BLaER1 treated with 17β-estradiol and CSF1 and Interleukin-3, amounts not matched to agents 10 nM and 100 nM (cell line): ENCODE results near the gene DNMBP.
"Not testable (repeated sequence)": the region's sequence is repeated elsewhere in the genome, so short reads cannot be mapped to it uniquely, and the experiment has no call there.

ENCODE experiments used
- H3K27ac ChIP-seq, 11 experiments: shearing (Covaris generic); formaldehyde crosslinking; 2 replicates each; pipeline ENCODE4 v1.8.1; 2022
- H3K27me3 ChIP-seq, 11 experiments: shearing (Covaris generic); formaldehyde crosslinking; 2 replicates each; pipeline ENCODE4 v1.8.1; 2022
- H3K36me3 ChIP-seq, 11 experiments: shearing (Covaris generic); formaldehyde crosslinking; 2 replicates each; pipeline ENCODE4 v1.8.1; 2022
- H3K4me1 ChIP-seq, 10 experiments: shearing (Covaris generic); formaldehyde crosslinking; 2 replicates each; pipeline ENCODE4 v1.8.1; 2022
- H3K4me2 ChIP-seq, 11 experiments: shearing (Covaris generic); formaldehyde crosslinking; 2 replicates each; pipeline ENCODE4 v1.8.1; 2022
- H3K4me3 ChIP-seq, 10 experiments: shearing (Covaris generic); formaldehyde crosslinking; 2 replicates each; pipeline ENCODE4 v1.8.1; 2022
- H3K9ac ChIP-seq, 11 experiments: shearing (Covaris generic); formaldehyde crosslinking; 2 replicates each; pipeline ENCODE4 v1.8.1; 2022
- H3K9me3 ChIP-seq, 11 experiments: shearing (Covaris generic); formaldehyde crosslinking; replicated peaks in 1 of 11; 2 replicates each; pipeline ENCODE4 v1.8.1; 2022
- H4K20me1 ChIP-seq, 11 experiments: shearing (Covaris generic); formaldehyde crosslinking; 2 replicates each; pipeline ENCODE4 v1.8.1; 2022
- Cebpa-rat ChIP-seq, 11 experiments: shearing (Covaris generic); IDR thresholded peaks; 2 replicates each; pipeline ENCODE4 v1.8.1; 2022

DNMBP gene

GRCh38 chr10:99938563-99938962, 71.2 kb downstream of the DNMBP start:
- H3K9ac ChIP-seq: no peak overlapping the region
- H3K4me2 ChIP-seq: no peak overlapping the region
- H3K27ac ChIP-seq: no peak overlapping the region
- H3K36me3 ChIP-seq: peaks cover 11 to 30% (median 19%) of the 10 kb centered on the region in 11 experiments; a peak in 19 of 22 replicates
- no peak overlapping the region for H3K4me3 ChIP-seq
- H3K9me3 ChIP-seq: peaks cover 18 to 33% (median 24%) of the 10 kb centered on the region in 11 experiments; a peak in 21 of 22 replicates
- peaks cover 0 to 6% (median 0%) of the 10 kb centered on the region in 10 experiments; a peak in 2 of 20 replicates for H3K4me1 ChIP-seq
- H4K20me1 ChIP-seq: no peaks in the 10 kb centered on the region
- no peak for TF ChIP-seq Cebpa-rat (IDR thresholded peaks at IDR 0.05)
- no peaks in the 10 kb centered on the region for H3K27me3 ChIP-seq

GRCh38 chr10:99937630-99938029, 72.1 kb downstream of the DNMBP start:
- peaks cover 18 to 32% (median 24%) of the 10 kb centered on the region in 11 experiments; a peak in 21 of 22 replicates for H3K9me3 ChIP-seq
- peaks cover 11 to 30% (median 19%) of the 10 kb centered on the region in 11 experiments; a peak in 19 of 22 replicates for H3K36me3 ChIP-seq
- no peak for TF ChIP-seq Cebpa-rat (IDR thresholded peaks at IDR 0.05)
- no peaks in the 10 kb centered on the region for H3K27me3 ChIP-seq
- no peak overlapping the region for H3K4me3 ChIP-seq
- H3K4me1 ChIP-seq: peaks cover 0 to 11% (median 0%) of the 10 kb centered on the region in 10 experiments; a peak in 2 of 20 replicates
- no peaks in the 10 kb centered on the region for H4K20me1 ChIP-seq
- H3K4me2 ChIP-seq: no peak overlapping the region
- no peak overlapping the region for H3K27ac ChIP-seq
- H3K9ac ChIP-seq: no peak overlapping the region

- H4K20me1 ChIP-seq, H3K36me3 ChIP-seq, H3K4me3 ChIP-seq, H3K9me3 ChIP-seq, H3K27ac ChIP-seq, H3K27me3 ChIP-seq, H3K9ac ChIP-seq: not testable (repeated sequence)
- peaks cover 7 to 29% (median 9%) of the 10 kb centered on the region in 10 experiments; a peak in 15 of 20 replicates for H3K4me1 ChIP-seq
- peak overlapping the region in 3 of 11 experiments; percentile 9 to 55 (median 45); a peak in 3 of 22 replicates for H3K4me2 ChIP-seq
Measured at GRCh38 chr10:99932203-99932957, 77.4 kb downstream of the DNMBP start.

GRCh38 chr10:99930731-99931550, 78.8 kb downstream of the DNMBP start:
- no peaks in the 10 kb centered on the region; a peak in 1 of 22 replicates for H4K20me1 ChIP-seq
- H3K36me3 ChIP-seq: no peaks in the 10 kb centered on the region
- no peaks in the 10 kb centered on the region for H3K27me3 ChIP-seq
- peaks cover 14 to 39% (median 17%) of the 10 kb centered on the region in 10 experiments; a peak in 18 of 20 replicates for H3K4me1 ChIP-seq
- H3K27ac ChIP-seq: no peak overlapping the region
- no peak overlapping the region for H3K9ac ChIP-seq
- H3K9me3 ChIP-seq: no peaks in the 10 kb centered on the region
- no peak overlapping the region for H3K4me2 ChIP-seq
- TF ChIP-seq Cebpa-rat (IDR thresholded peaks at IDR 0.05): no peak
- no peak overlapping the region for H3K4me3 ChIP-seq

GRCh38 chr10:99929360-99929759, 80.4 kb downstream of the DNMBP start:
- no peaks in the 10 kb centered on the region; a peak in 2 of 22 replicates for H4K20me1 ChIP-seq
- no peak overlapping the region for H3K27ac ChIP-seq
- no peaks in the 10 kb centered on the region for H3K36me3 ChIP-seq
- H3K4me1 ChIP-seq: peaks cover 14 to 32% (median 17%) of the 10 kb centered on the region in 10 experiments; a peak in 18 of 20 replicates
- H3K4me2 ChIP-seq: no peak overlapping the region
- no peak for TF ChIP-seq Cebpa-rat (IDR thresholded peaks at IDR 0.05)
- H3K27me3 ChIP-seq: no peaks in the 10 kb centered on the region
- no peaks in the 10 kb centered on the region for H3K9me3 ChIP-seq
- no peak overlapping the region for H3K4me3 ChIP-seq
- H3K9ac ChIP-seq: no peak overlapping the region

- H3K4me1 ChIP-seq: peaks cover 14 to 29% (median 17%) of the 10 kb centered on the region in 10 experiments; a peak in 18 of 20 replicates
- peak overlapping the region in 2 of 11 experiments; percentile 10 to 40; a peak in 4 of 22 replicates for H3K27ac ChIP-seq
- no peaks in the 10 kb centered on the region for H3K9me3 ChIP-seq
- peak overlapping the region; percentile 3 to 72 (median 39); a peak in 15 of 22 replicates for H3K4me2 ChIP-seq
- no peaks in the 10 kb centered on the region; a peak in 2 of 22 replicates for H4K20me1 ChIP-seq
- no peaks in the 10 kb centered on the region for H3K27me3 ChIP-seq
- H3K9ac ChIP-seq: no peak overlapping the region
- no peaks in the 10 kb centered on the region for H3K36me3 ChIP-seq
- H3K4me3 ChIP-seq: no peak overlapping the region
- no peak for TF ChIP-seq Cebpa-rat (IDR thresholded peaks at IDR 0.05)
Measured at GRCh38 chr10:99927721-99928280, 81.9 kb downstream of the DNMBP start.

GRCh38 chr10:99926925-99927720, 82.6 kb downstream of the DNMBP start:
- H3K4me3 ChIP-seq: no peak overlapping the region
- peak overlapping the region in 2 of 11 experiments; percentile 10 to 40; a peak in 4 of 22 replicates for H3K27ac ChIP-seq
- no peaks in the 10 kb centered on the region for H3K9me3 ChIP-seq
- H3K9ac ChIP-seq: no peak overlapping the region
- no peaks in the 10 kb centered on the region for H3K27me3 ChIP-seq
- H4K20me1 ChIP-seq: no peaks in the 10 kb centered on the region; a peak in 2 of 22 replicates
- TF ChIP-seq Cebpa-rat (IDR thresholded peaks at IDR 0.05): no peak
- peak overlapping the region; percentile 3 to 72 (median 39); a peak in 18 of 22 replicates for H3K4me2 ChIP-seq
- no peaks in the 10 kb centered on the region for H3K36me3 ChIP-seq
- H3K4me1 ChIP-seq: peaks cover 15 to 30% (median 18%) of the 10 kb centered on the region in 10 experiments; a peak in 19 of 20 replicates
